Bronchial epithelial cell (primary cell): ENCODE results near the gene MED12. TPM values are rescaled to one million over a fixed set of nuclear protein-coding genes. Genes with fewer than 3 reads are reported as not detected.

ENCODE experiments used
- DNase-seq: peaks from one replicate; pipeline ENCODE4 v3.0.0-alpha.2; 2010; ENCODE audit warnings: low read depth
- FAIRE-seq: peaks from 2 replicates; lab custom pipeline; 2011; peaks lifted over from hg19 to GRCh38; lab: Jason Lieb, UNC
- H3K27me3 ChIP-seq: 2 replicates; pipeline ENCODE4 v1.5.1; 2011; ENCODE audit warnings: low read length; ENCODE audit not compliant: control insufficient read depth, insufficient read depth
- H3K36me3 ChIP-seq: 2 replicates; pipeline ENCODE4 v1.5.1; 2011; ENCODE audit warnings: low read length; ENCODE audit not compliant: control insufficient read depth, insufficient read depth
- H3K4me3 ChIP-seq: 2 replicates; pipeline ENCODE4 v1.5.1; 2011; ENCODE audit warnings: mild to moderate bottlenecking, low read depth, low read length, control low read depth
- total RNA-seq: library from RNA; depleted of rRNA; stranded (reverse); fragments of >200 nt; gene quantifications from 2 replicates; pipeline ENCODE4 v1.2.1, GENCODE V29; 2014
- TF ChIP-seq, protein P1 (sequence below): IDR thresholded peaks from 2 replicates; pipeline ENCODE4 v1.5.1; 2011; ENCODE audit warnings: mild to moderate bottlenecking, moderate library complexity, low read length, control low read depth, inconsistent platforms; ENCODE audit not compliant: insufficient read depth, severe bottlenecking

MED12 gene
- total RNA-seq, 1 donor from 2014 or later = 8.2 TPM

DNA sequence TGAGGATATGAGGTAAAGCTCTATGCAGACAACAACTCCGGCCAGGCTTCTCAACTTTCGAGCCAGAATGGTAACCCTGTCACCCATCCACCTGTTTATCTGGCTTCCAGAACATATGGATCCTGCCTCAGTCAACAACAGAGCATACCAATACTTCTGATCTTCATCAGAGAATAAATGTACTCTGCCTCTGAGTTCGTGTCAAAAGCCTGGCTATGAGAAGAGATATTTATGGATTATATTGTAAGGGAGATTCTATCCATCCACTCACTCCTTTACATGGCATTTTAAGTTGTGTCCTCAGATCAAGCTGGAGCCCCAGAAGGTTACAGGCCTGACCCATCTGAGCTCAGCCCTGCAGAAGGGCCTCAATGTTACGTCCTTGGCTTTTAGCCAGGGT, 32.5 kb upstream of the MED12 start:
- DNase-seq (no peak), FAIRE-seq (no peak)
- no peaks in the 10 kb centered on the region for H3K36me3 ChIP-seq
- H3K4me3 ChIP-seq = no peak overlapping the region
- no peaks in the 10 kb centered on the region for H3K27me3 ChIP-seq
- TF ChIP-seq, protein P1, sequence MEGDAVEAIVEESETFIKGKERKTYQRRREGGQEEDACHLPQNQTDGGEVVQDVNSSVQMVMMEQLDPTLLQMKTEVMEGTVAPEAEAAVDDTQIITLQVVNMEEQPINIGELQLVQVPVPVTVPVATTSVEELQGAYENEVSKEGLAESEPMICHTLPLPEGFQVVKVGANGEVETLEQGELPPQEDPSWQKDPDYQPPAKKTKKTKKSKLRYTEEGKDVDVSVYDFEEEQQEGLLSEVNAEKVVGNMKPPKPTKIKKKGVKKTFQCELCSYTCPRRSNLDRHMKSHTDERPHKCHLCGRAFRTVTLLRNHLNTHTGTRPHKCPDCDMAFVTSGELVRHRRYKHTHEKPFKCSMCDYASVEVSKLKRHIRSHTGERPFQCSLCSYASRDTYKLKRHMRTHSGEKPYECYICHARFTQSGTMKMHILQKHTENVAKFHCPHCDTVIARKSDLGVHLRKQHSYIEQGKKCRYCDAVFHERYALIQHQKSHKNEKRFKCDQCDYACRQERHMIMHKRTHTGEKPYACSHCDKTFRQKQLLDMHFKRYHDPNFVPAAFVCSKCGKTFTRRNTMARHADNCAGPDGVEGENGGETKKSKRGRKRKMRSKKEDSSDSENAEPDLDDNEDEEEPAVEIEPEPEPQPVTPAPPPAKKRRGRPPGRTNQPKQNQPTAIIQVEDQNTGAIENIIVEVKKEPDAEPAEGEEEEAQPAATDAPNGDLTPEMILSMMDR = no peak

DNA sequence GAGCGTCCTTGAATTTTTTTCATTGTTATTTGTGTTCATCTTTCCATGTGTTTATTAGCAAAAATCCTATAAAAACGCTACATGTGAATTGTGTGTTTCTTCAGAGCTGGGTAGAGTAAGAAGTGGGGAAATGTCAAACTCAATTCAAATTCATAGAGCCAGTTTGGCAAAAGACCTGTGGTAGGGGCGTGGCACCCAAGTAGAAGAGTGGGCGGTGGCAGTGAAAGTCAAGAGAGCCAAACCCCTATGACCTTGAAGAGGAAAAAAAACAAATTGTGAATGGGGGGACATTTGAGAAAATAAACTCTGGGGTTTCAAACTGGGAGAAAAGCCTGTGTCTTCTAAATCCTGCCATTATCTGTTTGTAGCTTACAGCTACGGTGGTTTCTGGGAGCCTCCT, 27.1 kb upstream of the MED12 start:
- TF ChIP-seq, protein P1 = no peak
- Histone ChIP-seq H3K36me3 (no peaks in the 10 kb centered on the region), H3K27me3 (no peaks in the 10 kb centered on the region), H3K4me3 (no peak overlapping the region)
- DNase-seq (no peak), FAIRE-seq (no peak)

DNA sequence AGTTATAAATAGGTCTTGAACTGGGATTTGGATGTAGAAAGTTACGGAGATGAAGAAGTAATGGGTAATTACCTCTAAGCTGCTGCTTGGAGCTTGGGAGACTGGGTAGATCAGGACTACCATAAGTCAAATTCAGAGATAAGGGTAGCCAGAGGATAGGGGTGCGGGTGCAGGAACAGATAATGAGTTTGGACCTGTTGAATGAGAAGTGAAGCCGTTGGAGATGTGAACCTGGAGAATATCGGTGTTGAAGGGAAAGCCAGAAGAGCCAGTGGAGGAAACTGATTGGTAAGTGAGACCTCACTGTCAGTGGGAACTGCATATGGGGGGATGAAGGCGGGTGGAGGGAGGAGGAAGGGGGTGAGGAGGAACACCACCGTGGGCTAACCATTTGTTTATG, 23.4 kb upstream of the MED12 start:
- no peak for FAIRE-seq

DNA sequence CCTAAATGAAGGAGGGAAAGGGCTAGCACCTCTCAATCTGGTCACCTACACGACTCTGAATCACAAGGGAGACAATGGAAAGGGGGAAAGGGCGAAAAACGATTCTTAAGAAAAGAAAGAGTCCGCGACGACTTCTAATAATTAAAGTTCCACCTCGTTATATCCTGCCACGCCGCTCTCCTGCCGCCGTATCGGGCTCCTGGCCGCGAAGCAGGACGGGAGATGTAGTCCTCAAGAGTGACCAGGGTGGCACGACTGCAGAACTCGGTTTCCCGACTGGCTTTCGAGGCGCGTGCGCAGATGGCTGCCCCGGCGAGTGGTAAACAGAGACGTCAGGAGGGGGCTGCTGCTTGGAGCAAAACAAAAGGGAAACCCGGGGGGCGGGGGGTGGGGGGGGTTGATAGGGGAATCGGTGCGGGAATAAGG, 22.8 kb upstream of the MED12 start, which contains the start of gene FOXO4:
TSS of gene FOXO4 (plus strand) at position 297 of the 426 bp plus-strand sequence. CDS start 678 bp downstream, outside the sequence.
- Histone ChIP-seq H3K36me3 (no peaks in the 10 kb centered on the region), H3K27me3 (no peaks in the 10 kb centered on the region), H3K4me3 (peak within 1 kb of the TSS; percentile 55)
- TF ChIP-seq, protein P1 = no peak
- FAIRE-seq (no peak), DNase-seq (peak; percentile 73)

More for the DNA sequence above, 23.4 kb upstream of the MED12 start:
- no peaks in the 10 kb centered on the region for H3K36me3 ChIP-seq
- no peaks in the 10 kb centered on the region for H3K27me3 ChIP-seq
- no peak for DNase-seq
- peak overlapping the region; percentile 55 for H3K4me3 ChIP-seq
- TF ChIP-seq, protein P1 = no peak

DNA sequence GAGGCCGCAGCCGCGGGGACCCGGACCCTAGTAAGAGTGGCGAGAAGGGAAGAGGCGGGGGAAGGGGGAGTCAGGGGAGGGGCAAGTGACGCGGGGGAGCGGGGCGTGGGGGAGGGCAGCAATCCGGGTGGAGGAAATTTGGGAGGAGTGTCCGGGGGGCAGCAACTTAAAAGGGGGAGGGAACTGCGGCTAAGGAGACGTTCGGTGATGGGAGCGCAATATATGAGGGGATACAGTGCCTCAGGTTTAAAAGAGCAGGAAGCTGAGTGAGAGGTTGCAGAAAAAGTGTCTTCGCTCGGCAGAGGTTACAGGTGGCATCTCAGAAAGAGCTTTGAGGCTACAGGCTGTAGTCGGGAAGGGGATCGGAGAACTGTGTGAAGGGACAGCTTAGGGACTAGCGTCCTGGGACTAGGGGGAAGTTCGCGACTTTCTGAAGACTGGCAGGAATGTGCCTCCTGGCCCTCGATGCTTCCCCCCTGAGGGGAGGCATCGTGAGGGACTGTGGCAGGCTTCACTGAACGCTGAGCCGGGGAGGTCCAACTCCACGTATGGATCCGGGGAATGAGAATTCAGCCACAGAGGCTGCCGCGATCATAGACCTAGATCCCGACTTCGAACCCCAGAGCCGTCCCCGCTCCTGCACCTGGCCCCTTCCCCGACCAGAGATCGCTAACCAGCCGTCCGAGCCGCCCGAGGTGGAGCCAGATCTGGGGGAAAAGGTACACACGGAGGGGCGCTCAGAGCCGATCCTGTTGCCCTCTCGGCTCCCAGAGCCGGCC, 22.2 kb upstream of the MED12 start:
- Histone ChIP-seq H3K4me3 (peak overlapping the region; percentile 55), H3K27me3 (no peaks in the 10 kb centered on the region), H3K36me3 (no peaks in the 10 kb centered on the region)
- TF ChIP-seq, protein P1 = no peak
- peak; percentile 6 for DNase-seq
- FAIRE-seq = no peak
